CD14-positive monocyte (primary cell): ENCODE data around the gene RAP2C. TPM values are rescaled to one million over a fixed set of nuclear protein-coding genes. Genes with fewer than 3 reads are reported as not detected.

ENCODE experiments used
- DNase-seq, 3 donors: peaks; one replicate each; pipeline ENCODE4 v3.0.0-alpha.2; 2011 to 2022
- H2AFZ ChIP-seq: 2 replicates; pipeline ENCODE4 v1.6.0; 2012; ENCODE audit warnings: mild to moderate bottlenecking, low read depth, low read length, inconsistent platforms; ENCODE audit not compliant: insufficient read depth, poor library complexity, severe bottlenecking
- H3K27ac ChIP-seq, 2 donors: 1 replicate in 1 of 2; 2 replicates in 1 of 2; pipeline ENCODE4 v1.5.1; 2012 to 2013; ENCODE audit warnings: low read length in 2 of 2, control low read depth in 1 of 2, inconsistent platforms in 1 of 2, low read depth in 1 of 2, mild to moderate bottlenecking in 1 of 2
- H3K27me3 ChIP-seq, 2 donors: one replicate each; pipeline versions ENCODE4 v1.6.0 to v1.6.1; 2011 to 2013; ENCODE audit warnings: low read length in 2 of 2; ENCODE audit not compliant: control insufficient read depth in 2 of 2, insufficient read depth in 2 of 2
- H3K36me3 ChIP-seq, 2 donors: replicated peaks in 1 of 2; 1 replicate in 1 of 2; 2 replicates in 1 of 2; pipeline versions ENCODE4 v1.5.1 to v1.6.1; 2012 to 2013; ENCODE audit warnings: low read length in 2 of 2, control low read depth in 1 of 2, inconsistent platforms in 1 of 2, mild to moderate bottlenecking in 1 of 2; ENCODE audit not compliant: insufficient read depth in 2 of 2, control insufficient read depth in 1 of 2
- H3K4me1 ChIP-seq, 2 donors: 1 replicate in 1 of 2; 2 replicates in 1 of 2; pipeline versions ENCODE4 v1.5.1 to v1.6.1; 2012 to 2013; ENCODE audit warnings: low read length in 2 of 2, control low read depth in 1 of 2, inconsistent platforms in 1 of 2, mild to moderate bottlenecking in 1 of 2, moderate library complexity in 1 of 2; ENCODE audit not compliant: insufficient read depth in 2 of 2, control insufficient read depth in 1 of 2
- H3K4me2 ChIP-seq: replicated peaks from 2 replicates; pipeline ENCODE3; 2012; ENCODE audit warnings: low read length, moderate library complexity, mild to moderate bottlenecking; ENCODE audit not compliant: poor library complexity, severe bottlenecking; ENCODE audit errors: extremely low read depth
- H3K4me3 ChIP-seq, 3 experiments: fragments of 200-600 bp in 1 of 3; sonication (generic) in 1 of 3; replicated peaks in 1 of 3; 1 replicate in 2 of 3; 2 replicates in 1 of 3; pipeline ENCODE4 v1.5.1; 2011 to 2013; ENCODE audit warnings: low read length in 3 of 3, mild to moderate bottlenecking in 3 of 3, control low read depth in 2 of 3, low read depth in 2 of 3, inconsistent platforms in 1 of 3, moderate library complexity in 1 of 3
- H3K79me2 ChIP-seq: 2 replicates; pipeline ENCODE4 v1.6.0; 2012; ENCODE audit warnings: mild to moderate bottlenecking, control low read depth, inconsistent platforms, low read length, moderate library complexity; ENCODE audit not compliant: insufficient read depth
- H3K9ac ChIP-seq: 2 replicates; pipeline ENCODE4 v1.6.0; 2017; ENCODE audit warnings: low read length, mild to moderate bottlenecking; ENCODE audit not compliant: insufficient read depth, poor library complexity, severe bottlenecking
- H3K9me3 ChIP-seq, 2 donors: replicated peaks in 1 of 2; 1 replicate in 1 of 2; 2 replicates in 1 of 2; pipeline versions ENCODE4 v1.5.1 to v1.6.1; 2012 to 2013; ENCODE audit warnings: low read length in 2 of 2, control low read depth in 1 of 2; ENCODE audit not compliant: control insufficient read depth in 1 of 2, insufficient read depth in 1 of 2
- H4K20me1 ChIP-seq: 2 replicates; pipeline ENCODE4 v1.6.0; 2012; ENCODE audit warnings: mild to moderate bottlenecking, low read length, control low read depth, moderate library complexity; ENCODE audit not compliant: insufficient read depth
- H3K27ac Mint-ChIP-seq, 7 donors: one replicate each; pipeline ENCODE4 v1.8.0; 2020; ENCODE audit warnings: mild to moderate bottlenecking in 7 of 7, mixed read lengths in 7 of 7, moderate library complexity in 6 of 7, inconsistent platforms in 2 of 7
- H3K27me3 Mint-ChIP-seq, 3 donors: one replicate each; pipeline ENCODE4 v1.8.0; 2021 to 2022; ENCODE audit warnings: low read depth in 3 of 3, mild to moderate bottlenecking in 3 of 3, mixed read lengths in 3 of 3, moderate library complexity in 3 of 3, inconsistent platforms in 1 of 3
- H3K36me3 Mint-ChIP-seq, 2 donors: one replicate each; pipeline ENCODE4 v1.8.0; 2020; ENCODE audit warnings: mixed read lengths in 2 of 2, inconsistent platforms in 1 of 2, mild to moderate bottlenecking in 1 of 2
- H3K4me1 Mint-ChIP-seq: one replicate; pipeline ENCODE4 v1.8.0; 2020; ENCODE audit warnings: mild to moderate bottlenecking, mixed read lengths
- H3K4me3 Mint-ChIP-seq, 2 donors: one replicate each; pipeline ENCODE4 v1.8.0; 2020; ENCODE audit warnings: mild to moderate bottlenecking in 2 of 2, mixed read lengths in 2 of 2, moderate library complexity in 1 of 2
- H3K9me3 Mint-ChIP-seq, 7 donors: one replicate each; pipeline ENCODE4 v1.8.0; 2020 to 2022; ENCODE audit warnings: mixed read lengths in 7 of 7, mild to moderate bottlenecking in 6 of 7, moderate library complexity in 6 of 7, inconsistent platforms in 2 of 7
- WGBS: methylation state at CpG from one replicate; pipeline ENCODE4 v1.1.5; 2013; ENCODE audit warnings: missing lambda C conversion rate; ENCODE audit not compliant: insufficient coverage; 5-methylcytosine and 5-hydroxymethylcytosine counted together
- intact Hi-C, 2 donors: fragments of 100-400 bp; cut with micrococcal nuclease; formaldehyde crosslinking; loops; one replicate each; pipeline versions ENCODE4 v1.15.0 to v1.15.1; 2023
- polyA plus RNA-seq, 3 donors: library from polyadenylated mRNA; depleted of rRNA in 1 of 3; unstranded in 2 of 3; stranded (reverse) in 1 of 3; fragments of 300-500 nt in 2 of 3; fragments of >200 nt in 1 of 3; fragmentation: Illumina TruSeq in 2 of 3; gene quantifications; 1 replicate in 2 of 3; 2 replicates in 1 of 3; pipeline ENCODE4 v1.2.3, GENCODE V29; 2012 to 2021
- TF ChIP-seq, protein P1 (sequence below): fragments of 200-600 bp; IDR thresholded peaks from one replicate; pipeline ENCODE4 v1.8.0; 2022; ENCODE audit warnings: antibody characterized with exemption, mild to moderate bottlenecking

The RAP2C gene
- polyA plus RNA-seq, 3 donors, result 14.7 to 23.2 (median 18.8) TPM

DNA sequence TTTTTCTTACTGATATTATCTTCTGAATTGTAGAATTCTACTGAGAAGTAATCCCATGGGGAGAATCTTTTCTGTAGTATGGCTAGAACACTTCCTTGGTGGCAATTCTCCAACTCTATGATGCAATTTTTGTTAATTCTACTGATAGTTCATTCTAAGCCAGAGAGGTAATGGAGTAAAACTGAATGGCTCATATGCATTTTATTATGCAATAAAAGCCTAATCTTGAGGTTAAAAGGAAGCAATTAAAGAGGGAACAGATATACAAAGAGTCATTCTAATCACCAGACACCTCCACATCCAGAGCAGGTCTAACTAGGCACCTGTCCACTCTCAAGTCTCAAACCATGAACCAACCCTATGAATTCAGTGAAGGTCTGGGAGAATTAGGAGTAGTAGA is 9.7 kb downstream of the RAP2C start:
- no peak overlapping the region for H3K27ac ChIP-seq
- peaks cover 44% of the 10 kb centered on the region for H3K79me2 ChIP-seq
- Mint-ChIP-seq H3K36me3 (peaks cover 32 to 39% of the 10 kb centered on the region in 2 donors), H3K27me3 (peaks cover 0 to 4% (median 0%) of the 10 kb centered on the region in 3 donors), H3K4me1 (peaks cover 28% of the 10 kb centered on the region), H3K27ac (no peak overlapping the region), H3K9me3 (no peaks in the 10 kb centered on the region), H3K4me3 (no peak overlapping the region)
- H3K4me2 ChIP-seq, result no peak overlapping the region
- intact Hi-C loops, result no loop called here
- peaks cover 26 to 62% of the 10 kb centered on the region in 2 donors for H3K36me3 ChIP-seq
- H2AFZ ChIP-seq, result no peak overlapping the region
- H3K4me3 ChIP-seq, result no peak overlapping the region
- TF ChIP-seq, protein P1, sequence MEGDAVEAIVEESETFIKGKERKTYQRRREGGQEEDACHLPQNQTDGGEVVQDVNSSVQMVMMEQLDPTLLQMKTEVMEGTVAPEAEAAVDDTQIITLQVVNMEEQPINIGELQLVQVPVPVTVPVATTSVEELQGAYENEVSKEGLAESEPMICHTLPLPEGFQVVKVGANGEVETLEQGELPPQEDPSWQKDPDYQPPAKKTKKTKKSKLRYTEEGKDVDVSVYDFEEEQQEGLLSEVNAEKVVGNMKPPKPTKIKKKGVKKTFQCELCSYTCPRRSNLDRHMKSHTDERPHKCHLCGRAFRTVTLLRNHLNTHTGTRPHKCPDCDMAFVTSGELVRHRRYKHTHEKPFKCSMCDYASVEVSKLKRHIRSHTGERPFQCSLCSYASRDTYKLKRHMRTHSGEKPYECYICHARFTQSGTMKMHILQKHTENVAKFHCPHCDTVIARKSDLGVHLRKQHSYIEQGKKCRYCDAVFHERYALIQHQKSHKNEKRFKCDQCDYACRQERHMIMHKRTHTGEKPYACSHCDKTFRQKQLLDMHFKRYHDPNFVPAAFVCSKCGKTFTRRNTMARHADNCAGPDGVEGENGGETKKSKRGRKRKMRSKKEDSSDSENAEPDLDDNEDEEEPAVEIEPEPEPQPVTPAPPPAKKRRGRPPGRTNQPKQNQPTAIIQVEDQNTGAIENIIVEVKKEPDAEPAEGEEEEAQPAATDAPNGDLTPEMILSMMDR, result no peak
- no peak overlapping the region for H3K9ac ChIP-seq
- peaks cover 56% of the 10 kb centered on the region for H4K20me1 ChIP-seq
- peak in 1 of 3 donors; percentile 4 for DNase-seq
- H3K27me3 ChIP-seq, result peaks cover 0 to 8% of the 10 kb centered on the region in 2 donors
- H3K9me3 ChIP-seq, result no peaks in the 10 kb centered on the region
- H3K4me1 ChIP-seq, result peaks cover 3 to 5% of the 10 kb centered on the region in 2 donors

DNA sequence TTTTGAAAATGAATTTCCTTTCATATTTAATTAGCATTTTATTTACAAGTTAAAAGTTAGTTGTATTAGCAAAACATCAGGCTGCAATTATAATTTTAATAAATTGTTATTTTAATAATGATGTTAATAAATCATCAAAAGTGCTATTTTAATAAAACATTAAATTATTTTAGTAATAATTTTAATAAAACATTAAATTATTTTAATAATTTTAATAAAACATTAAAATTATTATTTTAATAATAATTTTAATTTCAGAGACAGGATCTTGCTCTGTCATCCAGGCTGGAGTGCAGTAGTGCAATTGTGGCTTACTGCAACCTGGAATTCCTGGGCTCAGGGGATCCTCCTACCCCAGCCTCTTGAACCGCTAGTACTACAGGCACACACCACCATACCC is 10.8 kb downstream of the RAP2C start:
- H3K9me3 ChIP-seq, result no peaks in the 10 kb centered on the region
- intact Hi-C loops, result no loop called here
- H3K36me3 ChIP-seq, result peaks cover 24 to 63% of the 10 kb centered on the region in 2 donors
- no peak overlapping the region for H3K4me3 ChIP-seq
- Mint-ChIP-seq H3K9me3 (no peaks in the 10 kb centered on the region), H3K27ac (no peak overlapping the region), H3K36me3 (peaks cover 29 to 33% of the 10 kb centered on the region in 2 donors), H3K4me1 (peaks cover 25% of the 10 kb centered on the region), H3K27me3 (peaks cover 0 to 4% (median 0%) of the 10 kb centered on the region in 3 donors), H3K4me3 (no peak overlapping the region)
- no peak overlapping the region for H3K9ac ChIP-seq
- H4K20me1 ChIP-seq, result peaks cover 58% of the 10 kb centered on the region
- H3K4me1 ChIP-seq, result peaks cover 3 to 5% of the 10 kb centered on the region in 2 donors
- no peak overlapping the region for H2AFZ ChIP-seq
- peaks cover 0 to 8% of the 10 kb centered on the region in 2 donors for H3K27me3 ChIP-seq
- H3K79me2 ChIP-seq, result peaks cover 37% of the 10 kb centered on the region
- no peak overlapping the region for H3K27ac ChIP-seq
- WGBS, result no CpG with 5 or more reads among the region's 1 CpG
- H3K4me2 ChIP-seq, result no peak overlapping the region
- TF ChIP-seq, protein P1, result no peak
- no peak for DNase-seq
